ENCODE measurements around the gene PBX3.

The PBX3 gene

GRCh38 chr9:125763394-125763801 is 16.2 kb downstream of the PBX3 start:
- no peaks in the 10 kb centered on the region for H3K9me2 ChIP-seq (replicated peaks; ENCODE audit: insufficient read depth, low read length)
- peaks cover 5% of the 10 kb centered on the region; the same call in 1 of the 2 replicates for H3F3A ChIP-seq (ENCODE audit: insufficient read depth)
- no peaks in the 10 kb centered on the region for H3K27me3 ChIP-seq (ENCODE audit: low read length)
- H3K27ac ChIP-seq (ENCODE audit: low read depth, low read length) = no peak overlapping the region
- no peaks in the 10 kb centered on the region for H3K9me3 ChIP-seq (ENCODE audit: insufficient read depth, low read length)
- no peak overlapping the region for H3K9ac ChIP-seq (ENCODE audit: low read length)
- H3K36me3 ChIP-seq (ENCODE audit: low read length) = no peaks in the 10 kb centered on the region
- no peaks in the 10 kb centered on the region for H4K20me1 ChIP-seq (ENCODE audit: low read depth, low read length)
- H2AFZ ChIP-seq (ENCODE audit: low read depth, low read length, severe bottlenecking) = no peak overlapping the region
- H3K79me2 ChIP-seq (ENCODE audit: insufficient read depth, low read length) = no peaks in the 10 kb centered on the region
- no peak overlapping the region for H3K4me3 ChIP-seq (ENCODE audit: insufficient read depth, low read length, poor library complexity, severe bottlenecking)
- H3K4me2 ChIP-seq (ENCODE audit: low read depth, low read length, poor library complexity, severe bottlenecking) = no peak overlapping the region
- TF ChIP-seq EZH2phosphoT487 (conservative IDR thresholded peaks at IDR 0.05; ENCODE audit: low read length) (no peak), CTCF (IDR thresholded peaks at IDR 0.05; ENCODE audit: insufficient read depth, low read length, poor library complexity, severe bottlenecking) (no peak)

- no peaks in the 10 kb centered on the region for H3K79me2 ChIP-seq (ENCODE audit: insufficient read depth, low read length)
- H3K9ac ChIP-seq (ENCODE audit: low read length) = no peak overlapping the region
- no peak overlapping the region for H3K4me2 ChIP-seq (ENCODE audit: low read depth, low read length, poor library complexity, severe bottlenecking)
- no peaks in the 10 kb centered on the region for H3K9me3 ChIP-seq (ENCODE audit: insufficient read depth, low read length)
- no peak overlapping the region for H2AFZ ChIP-seq (ENCODE audit: low read depth, low read length, severe bottlenecking)
- TF ChIP-seq CTCF (IDR thresholded peaks at IDR 0.05; ENCODE audit: insufficient read depth, low read length, poor library complexity, severe bottlenecking) (no peak), EZH2phosphoT487 (conservative IDR thresholded peaks at IDR 0.05; ENCODE audit: low read length) (no peak)
- peaks cover 5% of the 10 kb centered on the region; the same call in 1 of the 2 replicates for H3F3A ChIP-seq (ENCODE audit: insufficient read depth)
- H4K20me1 ChIP-seq (ENCODE audit: low read depth, low read length) = no peaks in the 10 kb centered on the region
- no peaks in the 10 kb centered on the region for H3K9me2 ChIP-seq (replicated peaks; ENCODE audit: insufficient read depth, low read length)
- H3K27me3 ChIP-seq (ENCODE audit: low read length) = no peaks in the 10 kb centered on the region
- no peak overlapping the region for H3K27ac ChIP-seq (ENCODE audit: low read depth, low read length)
- no peaks in the 10 kb centered on the region for H3K36me3 ChIP-seq (ENCODE audit: low read length)
- H3K4me3 ChIP-seq (ENCODE audit: insufficient read depth, low read length, poor library complexity, severe bottlenecking) = no peak overlapping the region
Observed at GRCh38 chr9:125764198-125764597, 17.0 kb downstream of the PBX3 start.

- Histone ChIP-seq H3K9ac (ENCODE audit: low read length) (no peak overlapping the region), H3K4me2 (ENCODE audit: low read depth, low read length, poor library complexity, severe bottlenecking) (no peak overlapping the region), H3K9me3 (ENCODE audit: insufficient read depth, low read length) (no peaks in the 10 kb centered on the region), H3K27me3 (ENCODE audit: low read length) (no peaks in the 10 kb centered on the region), H2AFZ (ENCODE audit: low read depth, low read length, severe bottlenecking) (no peak overlapping the region), H3F3A (ENCODE audit: insufficient read depth) (no peaks in the 10 kb centered on the region), H3K79me2 (ENCODE audit: insufficient read depth, low read length) (no peaks in the 10 kb centered on the region), H4K20me1 (ENCODE audit: low read depth, low read length) (0 out of 2 replicates have a peak, but pooled peaks cover 3% of the 10 kb centered on the region), H3K36me3 (ENCODE audit: low read length) (no peaks in the 10 kb centered on the region), H3K9me2 (replicated peaks; ENCODE audit: insufficient read depth, low read length) (no peaks in the 10 kb centered on the region), H3K27ac (ENCODE audit: low read depth, low read length) (no peak overlapping the region), H3K4me3 (ENCODE audit: insufficient read depth, low read length, poor library complexity, severe bottlenecking) (no peak overlapping the region)
- no peak for TF ChIP-seq CTCF (IDR thresholded peaks at IDR 0.05; ENCODE audit: insufficient read depth, low read length, poor library complexity, severe bottlenecking)
- no peak for TF ChIP-seq EZH2phosphoT487 (conservative IDR thresholded peaks at IDR 0.05; ENCODE audit: low read length)
Observed at GRCh38 chr9:125766468-125767221, 19.5 kb downstream of the PBX3 start.
